ENCODE data around the gene MGAT4A. TPM values are rescaled to one million over a fixed set of nuclear protein-coding genes. Genes with fewer than 3 reads are reported as not detected.

The MGAT4A gene
- total RNA-seq, result 10 to 100 TPM; 44.0 to 80.8 TPM

DNA sequence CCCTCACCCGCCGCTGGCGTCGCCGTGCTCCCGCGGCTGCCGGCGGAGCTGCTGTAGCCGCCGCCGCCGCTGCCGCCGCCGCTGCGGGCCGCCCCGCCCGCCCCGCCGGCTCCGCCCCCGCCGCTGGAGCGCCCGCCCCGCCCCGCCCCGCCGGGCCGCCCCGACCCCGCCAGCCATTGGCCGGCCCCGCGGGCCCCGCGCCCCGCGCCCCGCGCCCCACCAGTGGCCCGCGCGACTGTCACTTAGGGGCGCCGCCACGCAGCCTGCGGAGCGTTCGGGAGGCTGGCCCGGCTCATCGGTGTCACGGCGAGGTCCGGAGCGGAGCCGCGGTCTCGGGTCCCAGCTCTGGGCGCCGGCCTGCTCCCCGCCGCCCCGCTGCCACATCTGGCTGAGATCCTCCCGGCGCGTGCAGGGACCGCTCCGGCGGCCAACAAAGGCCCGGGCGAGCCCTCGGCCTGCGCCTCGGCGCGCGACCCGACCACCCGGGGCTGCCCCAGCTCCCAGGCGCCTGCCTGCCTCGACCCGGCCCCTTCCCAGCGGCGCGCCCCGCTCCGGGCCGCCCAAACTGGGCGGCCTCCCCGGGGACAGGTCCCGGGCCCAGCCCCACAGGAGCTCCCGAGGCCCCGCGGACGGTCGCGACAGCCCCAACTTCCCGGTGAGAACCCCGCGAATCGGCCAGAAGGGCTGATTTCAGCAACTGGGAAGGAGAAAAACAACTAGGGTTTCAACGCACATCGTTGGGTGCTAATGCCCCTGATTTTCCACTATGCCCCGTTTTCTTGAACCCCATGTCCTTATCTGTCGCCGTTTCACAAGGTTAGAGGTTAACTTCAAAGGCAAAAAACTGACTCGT is at the start of gene MGAT4A:
TSS of gene MGAT4A (minus strand) at position 92 of the 853 bp plus-strand sequence. CDS start 4,800 bp downstream, outside the sequence.
- TF ChIP-seq, protein P1, sequence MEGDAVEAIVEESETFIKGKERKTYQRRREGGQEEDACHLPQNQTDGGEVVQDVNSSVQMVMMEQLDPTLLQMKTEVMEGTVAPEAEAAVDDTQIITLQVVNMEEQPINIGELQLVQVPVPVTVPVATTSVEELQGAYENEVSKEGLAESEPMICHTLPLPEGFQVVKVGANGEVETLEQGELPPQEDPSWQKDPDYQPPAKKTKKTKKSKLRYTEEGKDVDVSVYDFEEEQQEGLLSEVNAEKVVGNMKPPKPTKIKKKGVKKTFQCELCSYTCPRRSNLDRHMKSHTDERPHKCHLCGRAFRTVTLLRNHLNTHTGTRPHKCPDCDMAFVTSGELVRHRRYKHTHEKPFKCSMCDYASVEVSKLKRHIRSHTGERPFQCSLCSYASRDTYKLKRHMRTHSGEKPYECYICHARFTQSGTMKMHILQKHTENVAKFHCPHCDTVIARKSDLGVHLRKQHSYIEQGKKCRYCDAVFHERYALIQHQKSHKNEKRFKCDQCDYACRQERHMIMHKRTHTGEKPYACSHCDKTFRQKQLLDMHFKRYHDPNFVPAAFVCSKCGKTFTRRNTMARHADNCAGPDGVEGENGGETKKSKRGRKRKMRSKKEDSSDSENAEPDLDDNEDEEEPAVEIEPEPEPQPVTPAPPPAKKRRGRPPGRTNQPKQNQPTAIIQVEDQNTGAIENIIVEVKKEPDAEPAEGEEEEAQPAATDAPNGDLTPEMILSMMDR (IDR thresholded peaks at IDR 0.05), result no peak
- peak; percentile 62 for ATAC-seq (ENCODE audit: insufficient number of reproducible peaks, low FRiP score, low read depth)
- peak within 1 kb of the TSS; percentile 74 to 83 for H3K27ac ChIP-seq
- H3K27me3 ChIP-seq (replicated peaks; ENCODE audit: insufficient read depth), result no peaks in the 10 kb centered on the region
- H3K36me3 ChIP-seq, result no peaks in the 10 kb centered on the region
- peaks cover 21 to 40% of the 10 kb centered on the region in 2 donors for H3K4me1 ChIP-seq (ENCODE audit: control insufficient read depth in 1 of 2, low read depth in 2 of 2)
- no peaks in the 10 kb centered on the region for H3K9me3 ChIP-seq
- no peak for DNase-seq (ENCODE audit: low spot score)
- H3K4me3 ChIP-seq, result peak within 1 kb of the TSS; percentile 88

DNA sequence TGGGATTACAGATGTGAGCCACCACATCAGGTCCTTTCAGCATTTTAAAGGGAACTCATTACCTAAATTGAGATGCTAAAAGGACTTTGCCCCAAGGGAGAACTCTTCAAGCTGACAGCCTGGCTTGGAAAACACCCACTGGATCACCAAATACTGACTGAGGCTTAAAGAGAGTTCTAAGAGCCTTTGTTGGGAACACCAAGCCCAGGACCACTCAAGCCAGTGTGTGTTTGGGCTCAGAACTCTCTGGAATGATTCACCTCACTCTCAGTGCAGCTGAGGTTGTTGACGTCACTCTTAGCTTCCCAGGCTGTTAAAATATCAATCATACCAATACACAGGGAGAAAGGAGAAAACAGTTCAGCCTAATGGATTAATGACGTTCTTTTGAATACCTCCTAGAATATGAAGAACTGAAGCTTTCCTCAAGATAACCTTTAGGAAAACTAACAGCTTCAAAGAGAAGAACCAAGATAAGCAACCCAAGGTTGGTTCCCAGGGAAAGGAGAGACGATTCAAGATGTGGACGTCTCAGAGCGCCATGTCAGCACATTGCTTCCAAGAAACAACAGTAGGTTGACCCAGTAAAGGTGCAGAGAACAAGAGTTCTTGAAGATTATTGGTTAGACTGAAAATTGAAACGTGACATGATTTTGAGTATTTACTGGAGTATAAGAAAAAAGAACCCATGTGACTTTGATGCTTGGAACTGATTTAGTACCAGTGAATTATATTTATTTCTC is 48.0 kb upstream of the MGAT4A start:
- Histone ChIP-seq H3K4me1 (ENCODE audit: control insufficient read depth in 1 of 2, low read depth in 2 of 2) (peaks cover 7 to 25% of the 10 kb centered on the region in 2 donors), H3K4me3 (no peak overlapping the region), H3K36me3 (no peaks in the 10 kb centered on the region), H3K27ac (no peak overlapping the region), H3K27me3 (replicated peaks; ENCODE audit: insufficient read depth) (no peaks in the 10 kb centered on the region), H3K9me3 (peaks cover 10% of the 10 kb centered on the region)
- ATAC-seq (ENCODE audit: insufficient number of reproducible peaks, low FRiP score, low read depth) (no peak), DNase-seq (ENCODE audit: low spot score) (no peak)
- TF ChIP-seq, protein P1 (IDR thresholded peaks at IDR 0.05), result no peak

DNA sequence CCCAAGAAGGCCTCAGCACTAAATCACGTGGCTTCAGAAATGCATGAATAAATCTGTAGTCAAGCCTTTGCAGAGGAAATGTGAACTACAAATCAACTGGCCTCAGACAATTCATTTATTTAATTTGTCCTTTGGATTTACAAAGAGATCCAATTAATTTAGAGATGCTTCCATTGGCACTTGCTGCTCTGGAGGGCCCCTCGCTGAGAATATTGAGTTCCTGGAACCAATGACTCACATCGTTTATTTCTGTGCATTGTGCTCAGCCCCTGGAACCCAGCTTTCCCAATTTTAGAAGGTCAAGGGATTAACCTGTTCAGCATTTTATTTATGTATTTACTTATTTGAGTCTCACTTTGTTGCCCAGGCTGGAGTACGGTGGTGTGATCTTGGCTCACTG is 47.2 kb upstream of the MGAT4A start:
- Histone ChIP-seq H3K27ac (no peak overlapping the region), H3K36me3 (no peaks in the 10 kb centered on the region), H3K9me3 (peaks cover 10% of the 10 kb centered on the region), H3K4me3 (no peak overlapping the region), H3K27me3 (replicated peaks; ENCODE audit: insufficient read depth) (no peaks in the 10 kb centered on the region), H3K4me1 (ENCODE audit: control insufficient read depth in 1 of 2, low read depth in 2 of 2) (peaks cover 7 to 25% of the 10 kb centered on the region in 2 donors)
- TF ChIP-seq, protein P1 (IDR thresholded peaks at IDR 0.05), result no peak
- no peak for DNase-seq (ENCODE audit: low spot score)
- ATAC-seq (ENCODE audit: insufficient number of reproducible peaks, low FRiP score, low read depth), result no peak

DNA sequence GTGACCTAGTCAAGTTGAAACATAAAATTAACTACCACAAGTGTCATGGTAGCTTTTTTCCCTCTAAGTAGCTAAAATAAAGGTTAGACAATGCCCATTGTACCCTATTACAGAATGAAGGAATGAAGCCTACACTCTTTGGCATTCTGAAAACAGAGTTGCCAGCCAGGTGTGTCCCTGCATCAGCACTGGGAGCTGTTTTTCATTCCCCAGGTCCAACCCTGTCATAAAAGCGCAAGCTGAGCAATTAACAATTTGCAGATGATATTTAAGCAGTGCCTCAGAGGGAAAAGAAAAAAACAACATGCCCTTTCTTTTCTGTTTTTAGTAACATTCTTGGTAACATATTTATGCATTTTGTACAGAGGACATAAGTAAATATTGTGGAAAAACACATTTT is 46.8 kb upstream of the MGAT4A start:
- TF ChIP-seq, protein P1 (IDR thresholded peaks at IDR 0.05), result no peak
- Histone ChIP-seq H3K27me3 (replicated peaks; ENCODE audit: insufficient read depth) (no peaks in the 10 kb centered on the region), H3K4me3 (no peak overlapping the region), H3K9me3 (peaks cover 10% of the 10 kb centered on the region), H3K36me3 (no peaks in the 10 kb centered on the region), H3K27ac (no peak overlapping the region), H3K4me1 (ENCODE audit: control insufficient read depth in 1 of 2, low read depth in 2 of 2) (peaks cover 7 to 25% of the 10 kb centered on the region in 2 donors)
- ATAC-seq (ENCODE audit: insufficient number of reproducible peaks, low FRiP score, low read depth) (no peak), DNase-seq (ENCODE audit: low spot score) (no peak)

DNA sequence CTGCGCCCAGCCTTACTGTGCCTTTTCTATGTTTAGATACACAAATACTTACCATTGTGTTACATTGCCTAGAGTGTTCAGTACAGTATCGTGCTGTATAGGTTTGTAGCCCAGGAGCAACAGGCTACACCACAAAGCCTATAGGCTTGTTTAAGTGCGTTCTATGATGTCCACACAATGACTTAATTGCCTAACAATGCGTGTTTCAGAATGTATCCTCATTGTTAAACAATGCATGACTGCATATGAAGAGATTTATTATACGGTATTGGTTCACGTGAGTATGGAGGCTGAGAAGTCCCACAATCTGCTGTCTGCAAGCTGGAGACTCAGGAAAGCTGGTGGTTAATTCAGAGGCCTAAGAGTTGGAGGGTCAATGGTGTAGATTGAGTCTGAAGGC is 46.1 kb upstream of the MGAT4A start:
- no peaks in the 10 kb centered on the region for H3K27me3 ChIP-seq (replicated peaks; ENCODE audit: insufficient read depth)
- H3K4me1 ChIP-seq (ENCODE audit: control insufficient read depth in 1 of 2, low read depth in 2 of 2), result peaks cover 7 to 25% of the 10 kb centered on the region in 2 donors
- peaks cover 9% of the 10 kb centered on the region for H3K9me3 ChIP-seq
- DNase-seq (ENCODE audit: low spot score), result no peak
- no peak for ATAC-seq (ENCODE audit: insufficient number of reproducible peaks, low FRiP score, low read depth)
- TF ChIP-seq, protein P1 (IDR thresholded peaks at IDR 0.05), result no peak
- H3K4me3 ChIP-seq, result no peak overlapping the region
- no peaks in the 10 kb centered on the region for H3K36me3 ChIP-seq
- H3K27ac ChIP-seq, result no peak overlapping the region
